Measurements from ENCODE around the gene NECAP2. TPM values are rescaled to one million over a fixed set of nuclear protein-coding genes. Genes with fewer than 3 reads are reported as not detected.

Gene NECAP2
- total RNA-seq: 14.9 TPM
- long read RNA-seq, transcript NECAP2-201 (8 exons, 2,070 nt): major isoform, 35 of 40 reads
- long read RNA-seq, partial matches to known transcripts: 4 of 40 reads
- long read RNA-seq, other reads (novel, unspliced or antisense): 1 of 40 reads

GRCh38 chr1:16440470-16441281, at the start of gene NECAP2:
Gene NECAP2 (plus strand): TSS chr1:16440724. CDS start chr1:16440762, 38 bp downstream.
- Histone ChIP-seq H3K4me3 (peak within 1 kb of the TSS; percentile 94), H3K27me3 (ENCODE audit: low read depth) (no peaks in the 10 kb centered on the region), H3K9me3 (replicated peaks) (no peaks in the 10 kb centered on the region), H3K4me1 (peaks cover 43% of the 10 kb centered on the region), H3K27ac (replicated peaks) (peak within 1 kb of the TSS; percentile 84), H3K36me3 (peaks cover 30% of the 10 kb centered on the region)
- peak; percentile 94 for DNase-seq
- intact Hi-C loops (cut with micrococcal nuclease): no loop called here
- TF ChIP-seq CTCF (IDR thresholded peaks at IDR 0.05; ENCODE audit: borderline replicate concordance): peak; percentile 94

GRCh38 chr1:16391411-16391810, 49.1 kb upstream of the NECAP2 start:
- H3K27ac ChIP-seq (replicated peaks): no peak overlapping the region
- peaks cover 77% of the 10 kb centered on the region for H3K4me1 ChIP-seq
- intact Hi-C loops (cut with micrococcal nuclease): no loop called here
- TF ChIP-seq CTCF (IDR thresholded peaks at IDR 0.05; ENCODE audit: borderline replicate concordance): no peak
- H3K9me3 ChIP-seq (replicated peaks): no peaks in the 10 kb centered on the region
- H3K27me3 ChIP-seq (ENCODE audit: low read depth): no peaks in the 10 kb centered on the region
- H3K36me3 ChIP-seq: peaks cover 33% of the 10 kb centered on the region
- H3K4me3 ChIP-seq: no peak overlapping the region
- DNase-seq: no peak

- intact Hi-C loops (cut with micrococcal nuclease): no loop called here
- H3K9me3 ChIP-seq (replicated peaks): no peaks in the 10 kb centered on the region
Observed at GRCh38 chr1:16392740-16393569, 47.6 kb upstream of the NECAP2 start.

GRCh38 chr1:16393570-16394521, 46.7 kb upstream of the NECAP2 start:
- Histone ChIP-seq H3K9me3 (replicated peaks) (no peaks in the 10 kb centered on the region), H3K36me3 (peaks cover 48% of the 10 kb centered on the region), H3K4me1 (peaks cover 67% of the 10 kb centered on the region), H3K27ac (replicated peaks) (no peak overlapping the region), H3K4me3 (no peak overlapping the region), H3K27me3 (ENCODE audit: low read depth) (no peaks in the 10 kb centered on the region)
- DNase-seq: no peak
- TF ChIP-seq CTCF (IDR thresholded peaks at IDR 0.05; ENCODE audit: borderline replicate concordance): no peak
- intact Hi-C loops (cut with micrococcal nuclease): no loop called here

More at GRCh38 chr1:16392740-16393569, 47.6 kb upstream of the NECAP2 start:
- DNase-seq: no peak
- no peak overlapping the region for H3K4me3 ChIP-seq
- TF ChIP-seq CTCF (IDR thresholded peaks at IDR 0.05; ENCODE audit: borderline replicate concordance): no peak
- no peaks in the 10 kb centered on the region for H3K27me3 ChIP-seq (ENCODE audit: low read depth)
- H3K36me3 ChIP-seq: peaks cover 46% of the 10 kb centered on the region
- H3K27ac ChIP-seq (replicated peaks): no peak overlapping the region
- H3K4me1 ChIP-seq: peaks cover 70% of the 10 kb centered on the region

Data from left ventricle myocardium inferior (tissue), 1 donor.